ENCODE measurements around the gene RNF103.

RNF103 gene

DNA sequence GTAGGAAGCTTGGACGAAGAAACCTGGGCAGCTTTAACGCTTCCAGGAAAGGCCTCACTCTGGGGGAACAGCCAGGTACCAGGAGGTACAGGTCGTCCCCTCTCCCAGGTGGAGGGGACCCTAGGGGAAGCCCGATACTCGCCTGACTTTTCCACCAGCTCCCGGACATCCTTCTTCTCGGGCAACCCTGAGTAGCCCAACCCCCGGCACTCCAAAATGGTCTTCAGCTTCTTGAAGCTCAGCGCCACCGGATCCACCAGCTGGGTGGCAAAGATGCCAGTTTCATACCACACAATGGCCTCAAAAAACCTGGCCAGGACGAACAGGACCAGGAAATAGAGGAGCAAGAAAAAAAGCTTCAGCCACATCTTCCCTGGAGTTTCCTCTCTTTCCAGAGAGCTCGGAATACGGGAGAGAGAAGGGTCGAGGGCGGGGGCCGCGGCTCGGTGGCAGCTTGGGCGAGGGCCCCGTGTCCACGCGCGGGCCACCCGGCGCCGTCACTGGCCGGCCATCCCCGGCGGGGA is 1.1 kb downstream of the RNF103 start (continued):
- TF ChIP-seq ZNF302 (tag by site-specific recombination; IDR thresholded peaks at IDR 0.05; ENCODE audit: low read depth): no peak
- TF ChIP-seq ZNF335 (tag by site-specific recombination; conservative IDR thresholded peaks at IDR 0.05): peak; percentile 93
- no peak for TF ChIP-seq HOXC10 (CRISPR knock-in tag; IDR thresholded peaks at IDR 0.05)
- TF ChIP-seq SCRT2 (tag by site-specific recombination; IDR thresholded peaks at IDR 0.05): no peak

DNA sequence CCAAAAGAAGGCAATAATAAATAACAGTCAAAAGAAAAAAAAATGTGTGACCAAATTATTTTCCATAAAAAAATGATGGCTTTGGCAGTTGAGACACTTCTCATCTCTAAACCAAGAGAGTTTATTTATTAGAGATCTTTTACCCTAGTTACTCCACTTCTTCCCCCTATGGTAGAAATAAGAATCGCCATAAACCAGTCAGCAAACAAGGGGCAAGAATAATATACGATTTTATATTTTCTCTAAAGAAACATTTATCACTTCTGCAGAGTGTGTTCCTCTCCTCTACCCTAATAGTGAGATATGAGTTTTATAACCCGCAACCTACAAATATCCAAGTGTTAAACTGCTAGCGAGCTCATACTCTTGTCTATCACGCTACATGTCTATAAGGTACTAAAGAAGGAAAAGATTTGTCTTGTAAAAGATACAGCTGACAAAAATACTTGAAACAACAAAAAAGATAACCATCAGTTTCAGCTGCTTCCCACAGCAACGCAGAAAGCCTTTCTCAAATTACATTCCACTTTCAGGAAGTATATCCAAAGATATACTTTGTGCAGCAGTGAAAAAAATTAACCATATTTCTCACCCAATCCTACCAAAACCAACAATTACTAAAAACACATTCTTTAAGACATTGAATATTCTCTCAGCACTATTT is 2.3 kb downstream of the RNF103 start:
- Histone ChIP-seq H3K4me1 (ENCODE audit: control insufficient read depth, insufficient read depth, low read length) (no peaks in the 10 kb centered on the region), H3K27ac (ENCODE audit: extremely low read depth, low read depth, low read length) (no peak overlapping the region), H3K4me3 (ENCODE audit: low read depth, low read length) (peak overlapping the region; percentile 74), H3K9me3 (ENCODE audit: control insufficient read depth, insufficient read depth, low read depth, low read length) (no peaks in the 10 kb centered on the region), H3K36me3 (ENCODE audit: control insufficient read depth in 2 of 2, insufficient read depth in 1 of 2, low read length in 2 of 2) (peaks cover 16 to 37% of the 10 kb centered on the region in 2 experiments; a peak in 2 of 3 replicates)
- TF ChIP-seq ZNF10 (tag by site-specific recombination; IDR thresholded peaks at IDR 0.05): no peak
- TF ChIP-seq, protein P1, sequence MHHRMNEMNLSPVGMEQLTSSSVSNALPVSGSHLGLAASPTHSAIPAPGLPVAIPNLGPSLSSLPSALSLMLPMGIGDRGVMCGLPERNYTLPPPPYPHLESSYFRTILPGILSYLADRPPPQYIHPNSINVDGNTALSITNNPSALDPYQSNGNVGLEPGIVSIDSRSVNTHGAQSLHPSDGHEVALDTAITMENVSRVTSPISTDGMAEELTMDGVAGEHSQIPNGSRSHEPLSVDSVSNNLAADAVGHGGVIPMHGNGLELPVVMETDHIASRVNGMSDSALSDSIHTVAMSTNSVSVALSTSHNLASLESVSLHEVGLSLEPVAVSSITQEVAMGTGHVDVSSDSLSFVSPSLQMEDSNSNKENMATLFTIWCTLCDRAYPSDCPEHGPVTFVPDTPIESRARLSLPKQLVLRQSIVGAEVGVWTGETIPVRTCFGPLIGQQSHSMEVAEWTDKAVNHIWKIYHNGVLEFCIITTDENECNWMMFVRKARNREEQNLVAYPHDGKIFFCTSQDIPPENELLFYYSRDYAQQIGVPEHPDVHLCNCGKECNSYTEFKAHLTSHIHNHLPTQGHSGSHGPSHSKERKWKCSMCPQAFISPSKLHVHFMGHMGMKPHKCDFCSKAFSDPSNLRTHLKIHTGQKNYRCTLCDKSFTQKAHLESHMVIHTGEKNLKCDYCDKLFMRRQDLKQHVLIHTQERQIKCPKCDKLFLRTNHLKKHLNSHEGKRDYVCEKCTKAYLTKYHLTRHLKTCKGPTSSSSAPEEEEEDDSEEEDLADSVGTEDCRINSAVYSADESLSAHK (tag by site-specific recombination; IDR thresholded peaks at IDR 0.05): peak; percentile 80
- TF ChIP-seq, protein P2, sequence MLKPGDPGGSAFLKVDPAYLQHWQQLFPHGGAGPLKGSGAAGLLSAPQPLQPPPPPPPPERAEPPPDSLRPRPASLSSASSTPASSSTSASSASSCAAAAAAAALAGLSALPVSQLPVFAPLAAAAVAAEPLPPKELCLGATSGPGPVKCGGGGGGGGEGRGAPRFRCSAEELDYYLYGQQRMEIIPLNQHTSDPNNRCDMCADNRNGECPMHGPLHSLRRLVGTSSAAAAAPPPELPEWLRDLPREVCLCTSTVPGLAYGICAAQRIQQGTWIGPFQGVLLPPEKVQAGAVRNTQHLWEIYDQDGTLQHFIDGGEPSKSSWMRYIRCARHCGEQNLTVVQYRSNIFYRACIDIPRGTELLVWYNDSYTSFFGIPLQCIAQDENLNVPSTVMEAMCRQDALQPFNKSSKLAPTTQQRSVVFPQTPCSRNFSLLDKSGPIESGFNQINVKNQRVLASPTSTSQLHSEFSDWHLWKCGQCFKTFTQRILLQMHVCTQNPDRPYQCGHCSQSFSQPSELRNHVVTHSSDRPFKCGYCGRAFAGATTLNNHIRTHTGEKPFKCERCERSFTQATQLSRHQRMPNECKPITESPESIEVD (tag by site-specific recombination; IDR thresholded peaks at IDR 0.05): peak; percentile 85
- ChIA-PET POLR2A (interaction anchor here (0.7 to 2.5 kb wide), 4 partner anchors 12 to 180 kb away, joined by 3 to 18 read pairs (median 4); partner anchors contain the start of gene KDM3A), CTCF (interaction anchor here (1.5 kb wide), 1 partner anchor 11 kb away, joined by 3 read pairs; no protein-coding TSS in a partner anchor)

DNA sequence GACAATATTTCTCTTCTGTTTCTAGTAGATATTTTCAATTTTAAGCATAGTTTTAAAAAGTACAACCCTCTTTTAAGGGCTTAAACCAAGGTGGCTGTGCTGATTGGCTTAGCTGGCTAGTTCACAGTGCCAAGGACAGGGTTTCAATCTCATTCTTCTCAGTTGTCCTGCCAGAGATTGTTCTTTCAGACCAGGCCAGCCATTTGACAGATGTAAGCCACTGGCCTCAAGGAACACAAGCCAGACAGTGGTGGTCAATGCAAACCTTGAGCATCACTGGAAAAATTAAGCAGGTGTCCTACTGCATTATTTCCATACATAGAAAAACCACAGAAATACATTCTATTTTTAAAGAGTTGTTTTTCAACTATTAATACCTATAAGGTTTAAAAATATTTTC is 5.9 kb downstream of the RNF103 start:
- H3K9me3 ChIP-seq (ENCODE audit: control insufficient read depth, insufficient read depth, low read depth, low read length): no peaks in the 10 kb centered on the region
- H3K4me1 ChIP-seq (ENCODE audit: control insufficient read depth, insufficient read depth, low read length): no peaks in the 10 kb centered on the region
- no peak overlapping the region for H3K27ac ChIP-seq (ENCODE audit: extremely low read depth, low read depth, low read length)
- ChIA-PET CTCF (interaction anchor here (0.6 to 1.1 kb wide), 2 partner anchors 9 to 10 kb away, joined by 3 read pairs; no protein-coding TSS in a partner anchor), POLR2A (no interaction called here)
- H3K36me3 ChIP-seq (ENCODE audit: control insufficient read depth in 2 of 2, insufficient read depth in 1 of 2, low read length in 2 of 2): peaks cover 27 to 67% of the 10 kb centered on the region in 2 experiments
- TF ChIP-seq ZNF404 (tag by site-specific recombination; IDR thresholded peaks at IDR 0.05) (no peak), ZBTB8A (tag by site-specific recombination; IDR thresholded peaks at IDR 0.05) (no peak), ZBTB48 (tag by site-specific recombination; IDR thresholded peaks at IDR 0.05) (no peak), ZNF266 (tag by site-specific recombination; IDR thresholded peaks at IDR 0.05; ENCODE audit: low read depth) (no peak), ZNF776 (tag by site-specific recombination; IDR thresholded peaks at IDR 0.05; ENCODE audit: borderline replicate concordance) (no peak), RBAK (tag by site-specific recombination; IDR thresholded peaks at IDR 0.05) (no peak), ZNF426 (tag by site-specific recombination; IDR thresholded peaks at IDR 0.05) (no peak), ZNF530 (tag by site-specific recombination; IDR thresholded peaks at IDR 0.05; ENCODE audit: low read depth) (no peak), ZNF529 (tag by site-specific recombination; IDR thresholded peaks at IDR 0.05; ENCODE audit: insufficient replicate concordance) (no peak), ZNF521 (tag by site-specific recombination; IDR thresholded peaks at IDR 0.05) (no peak), ZNF324 (tag by site-specific recombination; IDR thresholded peaks at IDR 0.05) (no peak), HOXD13 (CRISPR knock-in tag; IDR thresholded peaks at IDR 0.05; ENCODE audit: borderline replicate concordance) (no peak), ZNF112 (tag by site-specific recombination; IDR thresholded peaks at IDR 0.05) (no peak), ZNF416 (tag by site-specific recombination; IDR thresholded peaks at IDR 0.05) (no peak), ZNF16 (tag by site-specific recombination; IDR thresholded peaks at IDR 0.05; ENCODE audit: low read depth) (no peak), ZNF514 (tag by site-specific recombination; IDR thresholded peaks at IDR 0.05) (no peak), ZNF621 (tag by site-specific recombination; IDR thresholded peaks at IDR 0.05) (no peak), ZNF341 (tag by site-specific recombination; IDR thresholded peaks at IDR 0.05; ENCODE audit: low read depth) (no peak)
- TF ChIP-seq, protein P3, sequence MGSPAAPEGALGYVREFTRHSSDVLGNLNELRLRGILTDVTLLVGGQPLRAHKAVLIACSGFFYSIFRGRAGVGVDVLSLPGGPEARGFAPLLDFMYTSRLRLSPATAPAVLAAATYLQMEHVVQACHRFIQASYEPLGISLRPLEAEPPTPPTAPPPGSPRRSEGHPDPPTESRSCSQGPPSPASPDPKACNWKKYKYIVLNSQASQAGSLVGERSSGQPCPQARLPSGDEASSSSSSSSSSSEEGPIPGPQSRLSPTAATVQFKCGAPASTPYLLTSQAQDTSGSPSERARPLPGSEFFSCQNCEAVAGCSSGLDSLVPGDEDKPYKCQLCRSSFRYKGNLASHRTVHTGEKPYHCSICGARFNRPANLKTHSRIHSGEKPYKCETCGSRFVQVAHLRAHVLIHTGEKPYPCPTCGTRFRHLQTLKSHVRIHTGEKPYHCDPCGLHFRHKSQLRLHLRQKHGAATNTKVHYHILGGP (tag by site-specific recombination; IDR thresholded peaks at IDR 0.05): no peak
- TF ChIP-seq, protein P4, sequence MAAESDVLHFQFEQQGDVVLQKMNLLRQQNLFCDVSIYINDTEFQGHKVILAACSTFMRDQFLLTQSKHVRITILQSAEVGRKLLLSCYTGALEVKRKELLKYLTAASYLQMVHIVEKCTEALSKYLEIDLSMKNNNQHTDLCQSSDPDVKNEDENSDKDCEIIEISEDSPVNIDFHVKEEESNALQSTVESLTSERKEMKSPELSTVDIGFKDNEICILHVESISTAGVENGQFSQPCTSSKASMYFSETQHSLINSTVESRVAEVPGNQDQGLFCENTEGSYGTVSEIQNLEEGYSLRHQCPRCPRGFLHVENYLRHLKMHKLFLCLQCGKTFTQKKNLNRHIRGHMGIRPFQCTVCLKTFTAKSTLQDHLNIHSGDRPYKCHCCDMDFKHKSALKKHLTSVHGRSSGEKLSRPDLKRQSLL (tag by site-specific recombination; IDR thresholded peaks at IDR 0.05): no peak
- H3K4me3 ChIP-seq (ENCODE audit: low read depth, low read length): no peak overlapping the region

Data from HEK293 (cell line).